SU-DHL-6 (cell line): Measurements from ENCODE around the gene PODXL2.

Experiments used
- EZH2phosphoT487 ChIP-seq: fragments of 200-600 bp; sonication (generic), shearing (Covaris generic); conservative IDR thresholded peaks from 2 replicates; pipeline ENCODE4 v1.6.1; 2018; ENCODE audit warnings: mild to moderate bottlenecking, antibody characterized with exemption, low read length, moderate library complexity, mixed read lengths
- TF ChIP-seq, protein P1 (sequence below): fragments of 200-600 bp; sonication (generic); IDR thresholded peaks from one replicate; pipeline ENCODE4 v1.5.1; 2017; ENCODE audit warnings: antibody characterized with exemption, mild to moderate bottlenecking, low read length, moderate library complexity; ENCODE audit not compliant: insufficient read depth, poor library complexity, severe bottlenecking

DNA sequence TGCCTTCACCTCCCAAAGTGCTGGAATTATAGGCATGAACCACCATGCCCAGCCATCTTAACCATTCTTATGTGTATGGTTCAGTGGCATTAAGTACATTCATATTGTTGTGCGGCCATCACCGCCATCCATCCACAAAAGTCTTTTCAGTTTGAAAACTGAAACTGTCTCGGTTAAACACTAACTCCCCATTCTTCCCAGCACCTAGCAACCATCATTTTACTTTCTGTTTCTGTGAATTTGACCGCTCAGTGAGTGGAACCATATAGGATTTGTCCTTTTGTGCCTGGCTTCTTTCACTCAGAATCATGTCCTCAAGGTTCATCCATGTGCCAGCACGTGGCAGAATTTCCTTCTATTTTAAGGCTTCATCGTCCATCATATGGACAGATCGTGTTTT is 24.9 kb upstream of the PODXL2 start:
- TF ChIP-seq, protein P1, sequence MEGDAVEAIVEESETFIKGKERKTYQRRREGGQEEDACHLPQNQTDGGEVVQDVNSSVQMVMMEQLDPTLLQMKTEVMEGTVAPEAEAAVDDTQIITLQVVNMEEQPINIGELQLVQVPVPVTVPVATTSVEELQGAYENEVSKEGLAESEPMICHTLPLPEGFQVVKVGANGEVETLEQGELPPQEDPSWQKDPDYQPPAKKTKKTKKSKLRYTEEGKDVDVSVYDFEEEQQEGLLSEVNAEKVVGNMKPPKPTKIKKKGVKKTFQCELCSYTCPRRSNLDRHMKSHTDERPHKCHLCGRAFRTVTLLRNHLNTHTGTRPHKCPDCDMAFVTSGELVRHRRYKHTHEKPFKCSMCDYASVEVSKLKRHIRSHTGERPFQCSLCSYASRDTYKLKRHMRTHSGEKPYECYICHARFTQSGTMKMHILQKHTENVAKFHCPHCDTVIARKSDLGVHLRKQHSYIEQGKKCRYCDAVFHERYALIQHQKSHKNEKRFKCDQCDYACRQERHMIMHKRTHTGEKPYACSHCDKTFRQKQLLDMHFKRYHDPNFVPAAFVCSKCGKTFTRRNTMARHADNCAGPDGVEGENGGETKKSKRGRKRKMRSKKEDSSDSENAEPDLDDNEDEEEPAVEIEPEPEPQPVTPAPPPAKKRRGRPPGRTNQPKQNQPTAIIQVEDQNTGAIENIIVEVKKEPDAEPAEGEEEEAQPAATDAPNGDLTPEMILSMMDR = no peak
- no peak for TF ChIP-seq EZH2phosphoT487
